Natural killer cell (primary cell): ENCODE data around the gene ECHDC1. TPM values are rescaled to one million over a fixed set of nuclear protein-coding genes. Genes with fewer than 3 reads are reported as not detected.

Experiments
- ATAC-seq, 3 donors: fragments of 150-1000 bp in 2 of 3; fragments of 200-7000 bp in 1 of 3; cut with Tn5 transposase; 1 replicate in 1 of 3; 2 replicates in 2 of 3; pipeline ENCODE4 v1.10.0; 2021; ENCODE audit warnings: mild to moderate bottlenecking in 2 of 3, moderate library complexity in 2 of 3
- DNase-seq, 2 donors: peaks; one replicate each; pipeline versions ENCODE4 v3.0.0 to v3.0.0-alpha.2; 2013 to 2021; ENCODE audit warnings: mixed read lengths in 1 of 2
- H3K27ac ChIP-seq: one replicate; pipeline ENCODE4 v1.5.1; 2013; ENCODE audit warnings: mild to moderate bottlenecking, low read length
- H3K27me3 ChIP-seq: one replicate; pipeline ENCODE4 v1.6.1; 2013; ENCODE audit warnings: low read length; ENCODE audit not compliant: control insufficient read depth, insufficient read depth
- H3K36me3 ChIP-seq: one replicate; pipeline ENCODE4 v1.6.1; 2013; ENCODE audit warnings: low read length; ENCODE audit not compliant: control insufficient read depth, insufficient read depth
- H3K4me1 ChIP-seq: one replicate; pipeline ENCODE4 v1.6.1; 2013; ENCODE audit warnings: low read length; ENCODE audit not compliant: control insufficient read depth, insufficient read depth
- H3K4me3 ChIP-seq: one replicate; pipeline ENCODE4 v1.5.1; 2013; ENCODE audit warnings: low read length
- H3K9me3 ChIP-seq: one replicate; pipeline ENCODE4 v1.6.1; 2013; ENCODE audit warnings: low read length; ENCODE audit not compliant: control insufficient read depth, insufficient read depth
- H3K27ac Mint-ChIP-seq, 2 donors: one replicate each; pipeline ENCODE4 v1.8.0; 2022; ENCODE audit warnings: mild to moderate bottlenecking in 2 of 2, mixed read lengths in 2 of 2, moderate library complexity in 1 of 2
- H3K27me3 Mint-ChIP-seq, 2 donors: one replicate each; pipeline ENCODE4 v1.8.0; 2022; ENCODE audit warnings: low read depth in 2 of 2, mixed read lengths in 2 of 2
- H3K36me3 Mint-ChIP-seq: one replicate; pipeline ENCODE4 v1.8.0; 2022; ENCODE audit warnings: mixed read lengths
- H3K4me1 Mint-ChIP-seq, 2 donors: one replicate each; pipeline ENCODE4 v1.8.0; 2022; ENCODE audit warnings: mixed read lengths in 2 of 2
- H3K4me3 Mint-ChIP-seq: one replicate; pipeline ENCODE4 v1.8.0; 2022; ENCODE audit warnings: mild to moderate bottlenecking, moderate library complexity, mixed read lengths
- H3K9me3 Mint-ChIP-seq, 2 donors: one replicate each; pipeline ENCODE4 v1.8.0; 2022; ENCODE audit warnings: mixed read lengths in 2 of 2
- CTCF ChIP-seq: fragments of 200-600 bp; IDR thresholded peaks from one replicate; pipeline ENCODE4 v1.8.0; 2022; ENCODE audit warnings: antibody characterized with exemption
- WGBS: methylation state at CpG from one replicate; pipeline ENCODE4 v1.1.7; 2013; ENCODE audit warnings: missing lambda C conversion rate; ENCODE audit not compliant: insufficient coverage; 5-methylcytosine and 5-hydroxymethylcytosine counted together
- intact Hi-C: fragments of 100-400 bp; cut with micrococcal nuclease; formaldehyde crosslinking; loops from one replicate; pipeline ENCODE4 v1.14.2; 2022
- total RNA-seq, 4 donors: library from RNA; stranded (reverse); fragments of 120-200 nt in 1 of 4; gene quantifications; one replicate each; pipeline versions ENCODE4 v1.2.3 to v1.2.4, GENCODE V29; 2013 to 2022

Gene ECHDC1
- total RNA-seq: 10 to 100 TPM; 18.7 to 35.1 (median 21.4) TPM
- 73.7 TPM for total RNA-seq (2013)

- Mint-ChIP-seq H3K27me3 (no peaks in the 10 kb centered on the region), H3K4me1 (peaks cover 5 to 12% of the 10 kb centered on the region in 2 donors), H3K36me3 (no peaks in the 10 kb centered on the region), H3K4me3 (no peak within 1 kb of the TSS), H3K9me3 (no peaks in the 10 kb centered on the region), H3K27ac (no peak within 1 kb of the TSS)
- Histone ChIP-seq H3K4me1 (peaks cover 8% of the 10 kb centered on the region), H3K4me3 (peak within 1 kb of the TSS; percentile 85), H3K36me3 (no peaks in the 10 kb centered on the region), H3K27me3 (no peaks in the 10 kb centered on the region), H3K9me3 (no peaks in the 10 kb centered on the region), H3K27ac (peak within 1 kb of the TSS; percentile 74)
- ATAC-seq (peak; percentile 85 to 87 (median 87)), DNase-seq (peak; percentile 58 to 83)
- TF ChIP-seq CTCF: no peak
- under 1% methylated on average over 74 of the region's 75 CpGs for WGBS
- intact Hi-C loops: loop anchor here (1.0 kb wide), 1 partner anchor 77 kb away; the partner anchor contains the start of gene RNF146
These were observed at the start of gene ECHDC1 for GRCh38 chr6:127342946-127343808. Gene ECHDC1, minus strand, starts transcription at chr6:127343609. Its CDS starts 12,581 bp downstream, at chr6:127331028.

- intact Hi-C loops: no loop called here
- H3K4me3 Mint-ChIP-seq: no peak overlapping the region
- Histone ChIP-seq H3K27me3 (no peaks in the 10 kb centered on the region), H3K9me3 (no peaks in the 10 kb centered on the region), H3K4me1 (no peaks in the 10 kb centered on the region), H3K27ac (no peak overlapping the region), H3K4me3 (no peak overlapping the region), H3K36me3 (no peaks in the 10 kb centered on the region)
- WGBS: 100% methylated on average over 1 of the region's 1 CpG
- no peaks in the 10 kb centered on the region for H3K4me1 Mint-ChIP-seq
- H3K27ac Mint-ChIP-seq: no peak overlapping the region
- H3K9me3 Mint-ChIP-seq: no peaks in the 10 kb centered on the region
- ATAC-seq (no peak), DNase-seq (no peak)
- TF ChIP-seq CTCF: no peak
- no peaks in the 10 kb centered on the region for H3K36me3 Mint-ChIP-seq
- peaks cover 6 to 10% of the 10 kb centered on the region in 2 donors for H3K27me3 Mint-ChIP-seq
These were observed 48.9 kb upstream of the ECHDC1 start for GRCh38 chr6:127392301-127392700.

GRCh38 chr6:127391094-127391953 is 47.9 kb upstream of the ECHDC1 start:
- no peak for TF ChIP-seq CTCF
- no peaks in the 10 kb centered on the region for H3K9me3 ChIP-seq
- 86% methylated on average over 4 of the region's 5 CpGs for WGBS
- no peak overlapping the region for H3K4me3 Mint-ChIP-seq
- H3K27ac ChIP-seq: no peak overlapping the region
- no peaks in the 10 kb centered on the region for H3K4me1 ChIP-seq
- H3K36me3 ChIP-seq: no peaks in the 10 kb centered on the region
- no peaks in the 10 kb centered on the region for H3K9me3 Mint-ChIP-seq
- no peaks in the 10 kb centered on the region for H3K36me3 Mint-ChIP-seq
- H3K27me3 Mint-ChIP-seq: peaks cover 6 to 10% of the 10 kb centered on the region in 2 donors
- intact Hi-C loops: no loop called here
- ATAC-seq: no peak
- H3K4me3 ChIP-seq: no peak overlapping the region
- H3K27me3 ChIP-seq: no peaks in the 10 kb centered on the region
- H3K27ac Mint-ChIP-seq: no peak overlapping the region
- no peaks in the 10 kb centered on the region for H3K4me1 Mint-ChIP-seq
- DNase-seq: no peak
